Measurements from ENCODE around the gene FBXL20.

DNA sequence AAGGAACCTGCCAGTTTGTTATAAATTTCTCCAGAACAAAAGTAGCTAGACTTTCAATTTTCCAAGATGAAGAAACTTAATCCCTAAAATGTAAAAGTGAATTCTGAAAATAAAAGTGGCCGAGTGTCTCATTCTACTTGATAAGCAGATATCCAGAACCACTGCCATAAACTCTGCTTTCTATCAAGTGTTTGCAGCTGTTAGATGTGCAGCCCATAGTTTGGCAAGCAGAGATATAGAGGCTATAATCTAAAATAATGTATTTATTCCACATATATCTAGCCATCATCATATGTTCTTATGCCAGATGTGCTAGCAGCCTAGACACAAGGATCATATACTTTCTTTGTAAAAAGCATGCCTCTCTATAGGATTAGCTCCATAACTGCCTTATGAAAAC lies 14.7 kb upstream of the FBXL20 start:
- TF ChIP-seq CTCF (IDR thresholded peaks at IDR 0.05): no peak
- no peak for TF ChIP-seq POLR2A (IDR thresholded peaks at IDR 0.05)
